ENCODE measurements around the gene COL12A1. TPM values are rescaled to one million over a fixed set of nuclear protein-coding genes. Genes with fewer than 3 reads are reported as not detected.

The COL12A1 gene
- total and polyA plus RNA-seq, 9 of the 15 experiments (the other 6 are each of a cell fraction or from before 2014, with no cell fraction given), result 0.11 TPM; not detected in 8

Other genes with a start within 250 kb of the COL12A1 start
- gene COX7A2, start 37.7 kb upstream of the COL12A1 start, total RNA-seq (2014; rRNA removed), result 182 and 234 TPM in 2 replicates
- 546 and 593 TPM in 2 replicates for gene COX7A2, start 37.7 kb upstream of the COL12A1 start, total RNA-seq (2014; rRNA removed; fragmentation: Illumina TruSeq; extraction: Trizol)
- 529 and 585 TPM in 2 replicates for gene COX7A2, start 37.7 kb upstream of the COL12A1 start, total RNA-seq (2015; rRNA removed; fragmentation: Illumina TruSeq; extraction: Trizol)
- 548 and 636 TPM in 2 replicates for gene COX7A2, start 37.7 kb upstream of the COL12A1 start, total RNA-seq (2021)
- gene COX7A2, start 37.7 kb upstream of the COL12A1 start, polyA plus RNA-seq (2011; rRNA removed), result 833 and 852 TPM in 2 replicates
- 472 and 685 TPM in 2 replicates for gene COX7A2, start 37.7 kb upstream of the COL12A1 start, polyA plus RNA-seq (2014; fragmentation: Illumina TruSeq; extraction: Trizol)
- 1,000 to 10,000 TPM; 1,858 to 2,216 TPM for gene COX7A2, start 37.7 kb upstream of the COL12A1 start, polyA plus RNA-seq (2014; fragmentation: Nextera tagmentation; extraction: Ambion mirVana)
- gene COX7A2, start 37.7 kb upstream of the COL12A1 start, polyA plus RNA-seq (2014; rRNA removed), result 402 and 501 TPM in 2 replicates
- 16.3 and 17.1 TPM in 2 replicates for gene TMEM30A, start 78.7 kb upstream of the COL12A1 start, total RNA-seq (2014; rRNA removed)
- gene TMEM30A, start 78.7 kb upstream of the COL12A1 start, total RNA-seq (2014; rRNA removed; fragmentation: Illumina TruSeq; extraction: Trizol), result 31.2 and 37.1 TPM in 2 replicates
- 27.0 and 29.2 TPM in 2 replicates for gene TMEM30A, start 78.7 kb upstream of the COL12A1 start, total RNA-seq (2015; rRNA removed; fragmentation: Illumina TruSeq; extraction: Trizol)
- gene TMEM30A, start 78.7 kb upstream of the COL12A1 start, total RNA-seq (2021), result 27.4 and 29.5 TPM in 2 replicates
- gene TMEM30A, start 78.7 kb upstream of the COL12A1 start, polyA plus RNA-seq (2011; rRNA removed), result 14.0 and 15.0 TPM in 2 replicates
- 20.6 and 21.3 TPM in 2 replicates for gene TMEM30A, start 78.7 kb upstream of the COL12A1 start, polyA plus RNA-seq (2014; fragmentation: Illumina TruSeq; extraction: Trizol)
- gene TMEM30A, start 78.7 kb upstream of the COL12A1 start, polyA plus RNA-seq (2014; fragmentation: Nextera tagmentation; extraction: Ambion mirVana), result 1 to 10 TPM; 6.5 to 9.0 TPM
- 16.3 and 16.7 TPM in 2 replicates for gene TMEM30A, start 78.7 kb upstream of the COL12A1 start, polyA plus RNA-seq (2014; rRNA removed)

Measured in K562 (cell line).